Subcutaneous abdominal adipose tissue (tissue), 5 donors: ENCODE measurements around the gene IVL.

ENCODE experiments used
- H3K27ac ChIP-seq: one replicate; pipeline ENCODE4 v1.7.0; 2013; ENCODE audit warnings: low read depth, mild to moderate bottlenecking, inconsistent platforms, low read length, moderate library complexity
- H3K27me3 ChIP-seq, 5 donors: one replicate each; pipeline ENCODE4 v1.7.0; 2013; ENCODE audit warnings: low read length in 5 of 5, inconsistent platforms in 1 of 5; ENCODE audit not compliant: control insufficient read depth in 5 of 5, insufficient read depth in 4 of 5
- H3K36me3 ChIP-seq, 5 donors: one replicate each; pipeline ENCODE4 v1.7.0; 2013; ENCODE audit warnings: low read length in 5 of 5; ENCODE audit not compliant: control insufficient read depth in 5 of 5, insufficient read depth in 5 of 5
- H3K4me1 ChIP-seq, 5 donors: one replicate each; pipeline ENCODE4 v1.7.0; 2013; ENCODE audit warnings: low read length in 5 of 5, mild to moderate bottlenecking in 3 of 5, moderate library complexity in 1 of 5; ENCODE audit not compliant: control insufficient read depth in 5 of 5, insufficient read depth in 5 of 5
- H3K4me3 ChIP-seq, 5 donors: one replicate each; pipeline ENCODE4 v1.7.0; 2013; ENCODE audit warnings: low read length in 5 of 5, low read depth in 1 of 5
- H3K9ac ChIP-seq, 5 donors: one replicate each; pipeline ENCODE4 v1.7.0; 2013; ENCODE audit warnings: low read length in 5 of 5, mild to moderate bottlenecking in 4 of 5, moderate library complexity in 3 of 5
- H3K9me3 ChIP-seq, 5 donors: one replicate each; pipeline ENCODE4 v1.7.0; 2013; ENCODE audit warnings: low read length in 5 of 5; ENCODE audit not compliant: control insufficient read depth in 5 of 5
- donor health status: healthy.
- donor health status: healthy.
- donor health status: healthy.
- donor health status: healthy.
- donor health status: healthy.

The IVL gene

GRCh38 chr1:152907686-152908601, at the start of gene IVL:
TSS of gene IVL (plus strand) at chr1:152908546. CDS start at chr1:152909798, 1,252 bp downstream.
- Histone ChIP-seq H3K27me3 (peaks cover 0 to 17% (median 13%) of the 10 kb centered on the region in 5 donors), H3K27ac (no peak within 1 kb of the TSS), H3K9me3 (peaks cover 0 to 14% (median 10%) of the 10 kb centered on the region in 5 donors), H3K36me3 (no peaks in the 10 kb centered on the region), H3K4me1 (no peaks in the 10 kb centered on the region), H3K9ac (no peak within 1 kb of the TSS), H3K4me3 (no peak within 1 kb of the TSS)

GRCh38 chr1:152859696-152860095, 48.6 kb upstream of the IVL start, which contains the start of gene LCE7A:
TSS of gene LCE7A (plus strand) at chr1:152859996. CDS start at chr1:152860698, 702 bp downstream.
- H3K9me3 ChIP-seq = no peaks in the 10 kb centered on the region
- H3K4me1 ChIP-seq = peaks cover 0 to 6% (median 0%) of the 10 kb centered on the region in 5 donors
- H3K36me3 ChIP-seq = no peaks in the 10 kb centered on the region
- H3K27ac ChIP-seq = no peak within 1 kb of the TSS
- H3K9ac ChIP-seq = no peak within 1 kb of the TSS
- no peaks in the 10 kb centered on the region for H3K27me3 ChIP-seq
- H3K4me3 ChIP-seq = no peak within 1 kb of the TSS

GRCh38 chr1:152860129-152860528, 48.2 kb upstream of the IVL start:
- Histone ChIP-seq H3K9ac (no peak overlapping the region), H3K27ac (no peak overlapping the region), H3K36me3 (no peaks in the 10 kb centered on the region), H3K9me3 (no peaks in the 10 kb centered on the region), H3K4me3 (no peak overlapping the region), H3K27me3 (no peaks in the 10 kb centered on the region), H3K4me1 (peaks cover 0 to 6% (median 0%) of the 10 kb centered on the region in 5 donors)

DNA sequence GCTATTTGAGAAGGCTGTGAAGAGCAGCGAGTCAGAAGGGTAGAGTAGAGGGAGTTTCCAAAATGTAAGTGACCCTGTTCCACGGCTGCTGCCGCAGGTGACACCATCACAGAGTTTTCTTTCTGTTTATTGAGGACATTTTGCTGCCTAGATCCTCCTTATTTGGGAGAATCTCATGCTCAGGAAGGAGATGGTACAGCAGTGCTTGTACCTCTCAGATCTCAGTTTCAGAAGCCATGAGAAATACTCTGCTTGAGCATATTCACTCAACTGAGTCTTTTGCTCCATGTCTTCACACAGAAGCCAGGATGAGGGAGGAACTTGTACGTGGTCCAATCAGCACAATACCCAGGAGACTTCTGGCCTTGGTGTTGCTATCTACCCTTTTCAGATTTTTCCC, 47.0 kb upstream of the IVL start:
- H3K4me3 ChIP-seq = no peak overlapping the region
- no peaks in the 10 kb centered on the region for H3K9me3 ChIP-seq
- H3K27ac ChIP-seq = no peak overlapping the region
- no peak overlapping the region for H3K9ac ChIP-seq
- H3K27me3 ChIP-seq = no peaks in the 10 kb centered on the region
- H3K4me1 ChIP-seq = peaks cover 0 to 6% (median 0%) of the 10 kb centered on the region in 5 donors
- H3K36me3 ChIP-seq = no peaks in the 10 kb centered on the region

DNA sequence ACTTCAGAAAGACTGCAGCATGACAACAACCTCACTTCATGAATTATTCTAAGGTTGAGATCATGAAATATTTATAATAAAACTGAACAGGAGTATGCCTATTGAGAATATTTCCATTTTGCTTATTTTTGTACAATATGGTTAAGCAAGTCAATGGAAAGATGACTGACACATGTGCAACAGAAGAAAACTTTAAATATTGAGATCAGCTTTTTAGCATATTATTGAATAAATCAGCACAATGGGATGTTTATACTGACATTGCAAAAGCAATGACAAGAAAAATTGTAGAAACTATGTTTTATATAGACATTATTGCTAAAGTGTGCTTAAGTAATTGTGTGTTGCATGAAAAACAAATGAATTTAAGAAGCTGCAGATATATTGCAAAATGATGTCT, 43.9 kb upstream of the IVL start:
- Histone ChIP-seq H3K9ac (no peak overlapping the region), H3K4me1 (peaks cover 0 to 6% (median 0%) of the 10 kb centered on the region in 5 donors), H3K9me3 (no peaks in the 10 kb centered on the region), H3K27ac (no peak overlapping the region), H3K27me3 (no peaks in the 10 kb centered on the region), H3K36me3 (no peaks in the 10 kb centered on the region), H3K4me3 (no peak overlapping the region)

DNA sequence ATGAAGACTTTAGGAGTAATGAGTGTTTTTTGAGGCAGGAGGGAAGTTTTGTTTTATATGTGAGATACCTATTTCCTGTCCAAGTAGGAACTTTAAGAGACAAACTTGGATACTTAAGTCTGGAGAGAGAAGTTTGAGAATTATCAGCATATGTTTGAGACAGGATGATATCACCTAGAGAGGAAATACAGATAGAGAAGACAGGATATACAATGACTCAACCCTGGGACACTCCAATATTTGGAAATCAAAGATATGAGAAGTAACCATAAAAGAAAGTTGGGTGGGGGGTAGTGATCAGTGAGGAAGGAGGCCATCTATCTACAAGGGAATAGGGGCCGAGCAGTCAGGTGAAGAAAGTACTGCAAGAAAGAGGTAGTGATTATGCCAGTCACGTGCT, 42.0 kb upstream of the IVL start:
- H3K4me1 ChIP-seq = peaks cover 0 to 6% (median 0%) of the 10 kb centered on the region in 5 donors
- H3K36me3 ChIP-seq = no peaks in the 10 kb centered on the region
- H3K27ac ChIP-seq = no peak overlapping the region
- H3K27me3 ChIP-seq = no peaks in the 10 kb centered on the region
- no peaks in the 10 kb centered on the region for H3K9me3 ChIP-seq
- H3K4me3 ChIP-seq = no peak overlapping the region
- no peak overlapping the region for H3K9ac ChIP-seq

- H3K4me1 ChIP-seq = no peaks in the 10 kb centered on the region
- no peaks in the 10 kb centered on the region for H3K9me3 ChIP-seq
- H3K4me3 ChIP-seq = no peak overlapping the region
- no peaks in the 10 kb centered on the region for H3K36me3 ChIP-seq
- H3K9ac ChIP-seq = no peak overlapping the region
- no peaks in the 10 kb centered on the region for H3K27me3 ChIP-seq
- no peak overlapping the region for H3K27ac ChIP-seq
These were observed 38.4 kb upstream of the IVL start for GRCh38 chr1:152869808-152870419.

DNA sequence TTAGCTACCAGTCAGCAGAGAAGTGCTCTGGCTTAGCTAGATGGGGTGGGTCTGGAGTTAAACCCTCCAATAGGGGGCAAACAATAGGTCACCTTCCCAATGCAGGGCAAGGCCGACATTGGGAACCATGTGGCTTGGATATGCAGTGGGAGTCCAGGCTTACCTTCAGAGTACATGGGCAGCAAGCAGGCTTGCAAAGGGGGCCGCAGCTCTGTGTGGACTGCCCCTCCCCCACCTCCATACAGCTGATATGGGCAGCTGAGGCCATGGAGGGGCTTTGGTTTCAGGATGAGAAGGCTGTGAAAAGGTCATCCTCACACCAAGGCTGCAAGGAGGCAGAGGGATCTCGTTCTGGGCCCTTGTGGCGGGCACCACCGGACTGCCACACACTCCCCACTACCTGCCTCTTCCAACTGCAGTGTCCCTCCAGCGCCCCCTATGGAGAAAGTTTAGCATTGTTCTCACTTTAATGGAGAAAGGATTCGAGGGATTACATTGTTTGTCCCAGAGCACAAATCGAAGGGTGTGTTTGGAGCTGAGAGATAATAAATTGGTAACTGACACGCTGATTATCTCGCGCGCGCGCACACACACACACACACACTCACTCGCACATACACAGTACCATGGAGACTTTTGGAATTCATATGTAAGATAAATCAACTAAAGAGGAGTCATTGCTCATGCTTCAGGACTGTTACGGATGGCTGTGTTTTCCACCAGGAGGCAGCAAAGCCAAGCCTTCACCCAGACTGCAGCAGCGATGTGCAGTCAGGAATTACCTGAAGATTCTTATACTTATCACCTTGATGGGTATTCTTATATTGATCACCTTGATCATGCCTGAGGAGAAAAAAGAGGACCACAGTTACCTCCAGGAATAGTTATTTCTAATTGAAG, 37.3 kb upstream of the IVL start:
- Histone ChIP-seq H3K4me1 (no peaks in the 10 kb centered on the region), H3K9me3 (no peaks in the 10 kb centered on the region), H3K27me3 (no peaks in the 10 kb centered on the region)

GRCh38 chr1:152871731-152872126, 36.6 kb upstream of the IVL start:
- no peaks in the 10 kb centered on the region for H3K4me1 ChIP-seq
- no peak overlapping the region for H3K4me3 ChIP-seq
- no peak overlapping the region for H3K27ac ChIP-seq
- no peaks in the 10 kb centered on the region for H3K36me3 ChIP-seq
- no peaks in the 10 kb centered on the region for H3K9me3 ChIP-seq
- no peaks in the 10 kb centered on the region for H3K27me3 ChIP-seq
- no peak overlapping the region for H3K9ac ChIP-seq

More for the DNA sequence above, 37.3 kb upstream of the IVL start:
- Histone ChIP-seq H3K4me3 (no peak overlapping the region), H3K27ac (no peak overlapping the region), H3K9ac (no peak overlapping the region), H3K36me3 (no peaks in the 10 kb centered on the region)
